Measurements from ENCODE around the gene CACNB2. TPM values are rescaled to one million over a fixed set of nuclear protein-coding genes. Genes with fewer than 3 reads are reported as not detected.

Gene CACNB2
- total and polyA plus RNA-seq, 10 of the 15 experiments (the other 5 are each of a cell fraction or from before 2014, with no cell fraction given): 0.62 to 8.1 (median 1.2) TPM

GRCh38 chr10:18556522-18557147 is 416.4 kb downstream of the CACNB2 start:
- no peak for DNase-seq (ENCODE audit: low read depth, low spot score)
- POLR2A ChIA-PET: no interaction called here
- RAD21 ChIA-PET (ENCODE audit: unreplicated experiment): no interaction called here
- Histone ChIP-seq H3K79me2 (ENCODE audit: control insufficient read depth, insufficient read depth, low read length) (no peaks in the 10 kb centered on the region), H4K20me1 (ENCODE audit: control insufficient read depth, insufficient read depth) (no peaks in the 10 kb centered on the region), H3K4me1 (ENCODE audit: control insufficient read depth, insufficient read depth, low read length) (no peaks in the 10 kb centered on the region), H3K36me3 (ENCODE audit: control insufficient read depth in 2 of 2, insufficient read depth in 2 of 2, low read length in 1 of 2) (peaks cover 0 to 1% of the 10 kb centered on the region in 2 experiments; a peak in 1 of 4 replicates), H3K9me3 (replicated peaks; ENCODE audit: control insufficient read depth, insufficient read depth, low read length) (no peaks in the 10 kb centered on the region; the same call in 2 of the 3 replicates), H3K27ac (ENCODE audit: control insufficient read depth, insufficient read depth) (no peak overlapping the region), H3K9ac (ENCODE audit: control insufficient read depth, insufficient read depth, low read length) (no peak overlapping the region), H3K4me3 (no peak overlapping the region), H3K4me2 (ENCODE audit: control insufficient read depth, insufficient read depth) (no peak overlapping the region), H2AFZ (ENCODE audit: control insufficient read depth, low read depth, low read length) (no peak overlapping the region), H3K27me3 (replicated peaks in 1 of 2; ENCODE audit: control insufficient read depth in 2 of 2, insufficient read depth in 2 of 2, low read length in 1 of 2) (no peaks in the 10 kb centered on the region)
- TF ChIP-seq CTCF (IDR thresholded peaks at IDR 0.05 in 2 of 3, conservative IDR thresholded peaks at IDR 0.05 in 1 of 3; ENCODE audit: control insufficient read depth in 2 of 3, extremely low read depth in 1 of 3, insufficient read depth in 1 of 3, low read depth in 3 of 3, low read length in 3 of 3) (no peak), IKZF2 (IDR thresholded peaks at IDR 0.05) (0 out of 4 replicates have a peak, but pooled peaks of 1 of the 2 experiments have one; percentile 1)
- WGBS (ENCODE audit: insufficient coverage, insufficient replicate concordance, low lambda C conversion rate, missing lambda C conversion rate): 97% methylated on average over 3 of the region's 3 CpGs
- FAIRE-seq: no peak
- CTCF ChIA-PET: no interaction called here
- SMC1A ChIA-PET (ENCODE audit: uncharacterized antibody, unreplicated experiment): no interaction called here
- ATAC-seq: no peak
- intact Hi-C loops (cut with micrococcal nuclease; ENCODE audit: unreplicated experiment): no loop called here
- BruUV-seq (replicated peaks): no TSS peak
- in situ Hi-C loops (cut with MboI): no loop called here

GRCh38 chr10:18557960-18558359 is 417.7 kb downstream of the CACNB2 start:
- ChIA-PET SMC1A (ENCODE audit: uncharacterized antibody, unreplicated experiment) (no interaction called here), POLR2A (no interaction called here), RAD21 (ENCODE audit: unreplicated experiment) (no interaction called here), CTCF (no interaction called here)
- in situ Hi-C loops (cut with MboI) (no loop called here), intact Hi-C loops (cut with micrococcal nuclease; ENCODE audit: unreplicated experiment) (no loop called here)
- Histone ChIP-seq H3K27ac (ENCODE audit: control insufficient read depth, insufficient read depth) (no peak overlapping the region), H3K79me2 (ENCODE audit: control insufficient read depth, insufficient read depth, low read length) (no peaks in the 10 kb centered on the region), H3K9ac (ENCODE audit: control insufficient read depth, insufficient read depth, low read length) (no peak overlapping the region), H3K27me3 (replicated peaks in 1 of 2; ENCODE audit: control insufficient read depth in 2 of 2, insufficient read depth in 2 of 2, low read length in 1 of 2) (no peaks in the 10 kb centered on the region), H4K20me1 (ENCODE audit: control insufficient read depth, insufficient read depth) (no peaks in the 10 kb centered on the region), H3K9me3 (replicated peaks; ENCODE audit: control insufficient read depth, insufficient read depth, low read length) (no peaks in the 10 kb centered on the region; the same call in 1 of the 3 replicates), H2AFZ (ENCODE audit: control insufficient read depth, low read depth, low read length) (no peak overlapping the region), H3K4me2 (ENCODE audit: control insufficient read depth, insufficient read depth) (no peak overlapping the region), H3K36me3 (ENCODE audit: control insufficient read depth in 2 of 2, insufficient read depth in 2 of 2, low read length in 1 of 2) (no peaks in the 10 kb centered on the region; a peak in 1 of 4 replicates), H3K4me3 (no peak overlapping the region), H3K4me1 (ENCODE audit: control insufficient read depth, insufficient read depth, low read length) (no peaks in the 10 kb centered on the region)
- DNase-seq (ENCODE audit: low read depth, low spot score) (no peak), FAIRE-seq (no peak), ATAC-seq (no peak)
- 94% methylated on average over 1 of the region's 1 CpG for WGBS (ENCODE audit: insufficient coverage, insufficient replicate concordance, low lambda C conversion rate, missing lambda C conversion rate)
- BruUV-seq (replicated peaks): no TSS peak
- TF ChIP-seq NBN (IDR thresholded peaks at IDR 0.05) (no peak), ZNF207 (IDR thresholded peaks at IDR 0.05; ENCODE audit: borderline replicate concordance) (no peak), PAX5 (IDR thresholded peaks at IDR 0.05; ENCODE audit: borderline replicate concordance, low read depth, low read length) (no peak), E2F4 (IDR thresholded peaks at IDR 0.05; ENCODE audit: low read depth, low read length) (no peak), CREB1 (IDR thresholded peaks at IDR 0.05; ENCODE audit: low read depth) (no peak), SKIL (IDR thresholded peaks at IDR 0.05; ENCODE audit: low read depth, poor library complexity, severe bottlenecking) (no peak), HSF1 (IDR thresholded peaks at IDR 0.05; ENCODE audit: low read depth, low read length) (no peak)

Measured in GM12878 (cell line).